Middle frontal gyrus (tissue), 1 donor: ENCODE measurements around the gene DUSP16.
"Not testable (repeated sequence)": the region's sequence is repeated elsewhere in the genome, so short reads cannot be mapped to it uniquely, and the experiment has no call there.

ENCODE experiments used
- DNase-seq: peaks from one replicate; pipeline ENCODE4 v3.0.0-alpha.2; 2015; ENCODE audit warnings: low spot score; ENCODE audit errors: extremely low spot score

The DUSP16 gene, protein sequence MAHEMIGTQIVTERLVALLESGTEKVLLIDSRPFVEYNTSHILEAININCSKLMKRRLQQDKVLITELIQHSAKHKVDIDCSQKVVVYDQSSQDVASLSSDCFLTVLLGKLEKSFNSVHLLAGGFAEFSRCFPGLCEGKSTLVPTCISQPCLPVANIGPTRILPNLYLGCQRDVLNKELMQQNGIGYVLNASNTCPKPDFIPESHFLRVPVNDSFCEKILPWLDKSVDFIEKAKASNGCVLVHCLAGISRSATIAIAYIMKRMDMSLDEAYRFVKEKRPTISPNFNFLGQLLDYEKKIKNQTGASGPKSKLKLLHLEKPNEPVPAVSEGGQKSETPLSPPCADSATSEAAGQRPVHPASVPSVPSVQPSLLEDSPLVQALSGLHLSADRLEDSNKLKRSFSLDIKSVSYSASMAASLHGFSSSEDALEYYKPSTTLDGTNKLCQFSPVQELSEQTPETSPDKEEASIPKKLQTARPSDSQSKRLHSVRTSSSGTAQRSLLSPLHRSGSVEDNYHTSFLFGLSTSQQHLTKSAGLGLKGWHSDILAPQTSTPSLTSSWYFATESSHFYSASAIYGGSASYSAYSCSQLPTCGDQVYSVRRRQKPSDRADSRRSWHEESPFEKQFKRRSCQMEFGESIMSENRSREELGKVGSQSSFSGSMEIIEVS

DNA sequence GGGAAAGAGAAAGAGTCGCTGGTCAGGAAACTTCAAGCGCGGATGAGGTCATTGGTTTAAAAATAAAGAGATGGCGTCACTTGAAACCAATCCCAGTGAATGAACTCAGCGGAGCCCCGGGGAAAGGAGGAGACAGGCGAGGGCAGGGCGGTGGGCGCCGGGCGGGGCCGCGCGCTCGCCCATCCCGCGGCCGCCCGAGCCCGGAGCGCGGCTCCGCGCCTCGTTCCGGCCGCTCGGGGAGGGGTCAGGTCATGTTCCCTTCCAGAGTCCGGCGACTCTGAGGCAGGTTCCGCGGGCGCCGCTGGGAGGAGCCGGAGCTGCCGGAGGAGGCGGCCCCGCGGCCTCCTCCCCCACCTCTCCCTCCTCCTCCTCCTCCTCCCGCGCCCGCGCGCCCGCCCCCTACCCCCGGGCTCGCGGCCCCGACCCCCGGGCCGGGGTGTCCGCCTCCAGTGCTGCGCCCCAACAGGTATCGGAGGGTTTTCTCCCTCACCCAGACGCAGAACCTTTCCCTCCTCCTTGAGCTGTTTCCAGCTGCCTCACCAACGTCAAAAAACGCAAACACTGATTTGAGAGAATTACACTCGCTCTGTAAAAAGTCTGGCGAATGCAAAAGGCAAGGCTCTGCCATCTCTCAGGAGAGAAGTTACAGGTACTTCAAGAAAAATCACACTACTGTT, at the start of gene DUSP16:
TSS of gene DUSP16 (minus strand) at position 279 of the 677 bp plus-strand sequence. CDS start 41,765 bp downstream, outside the sequence.
- DNase-seq: peak; percentile 82

DNA sequence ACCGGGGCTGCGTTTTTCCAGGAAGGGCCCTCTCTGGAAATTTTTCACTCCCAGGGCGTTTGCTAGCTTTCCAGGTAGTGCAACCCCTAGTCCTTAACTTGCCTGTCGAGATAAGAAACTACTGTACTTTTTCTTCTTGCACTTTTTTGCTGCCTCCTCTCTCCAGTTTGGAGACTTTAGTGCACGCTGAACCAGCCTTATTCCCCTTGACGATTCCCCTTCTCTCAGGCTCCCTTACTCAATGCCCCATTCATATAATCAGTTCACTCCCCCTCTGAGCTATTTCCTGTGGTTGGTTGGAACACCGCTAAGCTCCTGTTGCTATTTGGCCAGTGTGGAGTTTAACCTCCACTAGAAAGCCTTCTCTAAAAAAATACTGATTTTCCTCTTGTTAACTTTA, 49.7 kb upstream of the DUSP16 start:
- no peak for DNase-seq

DNA sequence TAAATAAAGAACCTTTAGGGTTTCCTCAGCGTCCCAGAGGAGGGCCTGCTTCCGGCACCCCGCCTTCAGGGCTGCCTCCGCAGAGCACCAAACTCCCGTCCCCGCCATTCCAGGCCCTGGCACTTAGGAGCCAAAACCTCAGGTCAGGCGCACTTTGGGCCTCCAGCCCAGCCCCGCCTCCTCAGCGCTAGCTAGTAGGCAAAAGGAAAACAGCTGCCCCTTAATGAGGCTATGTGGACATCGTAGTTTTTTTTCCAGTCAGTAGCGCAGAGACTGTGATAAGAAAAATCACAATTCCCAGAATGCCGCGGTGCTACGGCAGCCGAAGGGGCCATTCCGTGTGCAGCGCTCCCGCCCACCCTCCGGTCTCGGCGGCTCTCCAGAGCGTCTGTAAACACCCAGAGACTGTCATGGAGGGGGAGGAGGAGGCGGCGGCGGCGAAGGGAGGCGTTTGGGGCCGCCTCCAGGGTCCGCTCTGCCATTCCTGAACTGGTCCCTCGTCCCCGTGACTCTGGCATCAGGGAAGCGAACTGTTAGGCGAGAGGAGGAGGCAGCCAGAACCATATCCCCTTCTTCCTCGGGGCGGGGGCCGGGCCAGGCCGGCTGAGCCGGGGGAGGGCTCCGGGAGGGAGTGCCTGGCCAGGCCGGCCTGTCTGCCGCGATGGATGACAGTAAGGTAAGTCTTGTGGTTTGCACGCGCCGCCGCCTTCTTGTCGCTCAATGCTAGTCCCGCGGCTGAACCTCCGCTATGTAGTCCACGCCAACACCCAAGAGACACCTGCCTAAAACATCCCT, 49.0 kb upstream of the DUSP16 start, which contains the start of gene CREBL2:
TSS of gene CREBL2 (plus strand) at position 365 of the 795 bp plus-strand sequence. CDS start at position 662, 297 bp downstream.
- DNase-seq: peak; percentile 91

DNA sequence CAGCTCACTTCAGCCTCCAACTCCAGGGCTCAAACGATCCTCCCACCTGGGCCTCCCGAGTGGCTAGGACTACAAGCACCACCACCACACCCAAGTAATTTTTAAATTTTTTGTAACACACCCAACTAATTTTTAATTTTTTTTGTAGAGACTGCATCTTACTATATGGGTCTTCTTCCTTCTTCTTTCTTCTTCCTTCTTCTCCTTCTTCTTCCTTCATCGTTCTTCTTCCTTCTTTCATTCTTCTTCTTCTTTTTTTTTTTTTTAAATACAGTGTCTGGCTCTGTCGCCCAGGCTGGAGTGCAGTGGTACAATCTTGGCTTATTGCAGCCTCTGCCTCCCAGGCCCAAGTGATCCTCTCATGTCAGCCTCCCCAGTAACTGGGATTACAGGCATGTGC, 48.0 kb upstream of the DUSP16 start:
- DNase-seq: no peak

DNA sequence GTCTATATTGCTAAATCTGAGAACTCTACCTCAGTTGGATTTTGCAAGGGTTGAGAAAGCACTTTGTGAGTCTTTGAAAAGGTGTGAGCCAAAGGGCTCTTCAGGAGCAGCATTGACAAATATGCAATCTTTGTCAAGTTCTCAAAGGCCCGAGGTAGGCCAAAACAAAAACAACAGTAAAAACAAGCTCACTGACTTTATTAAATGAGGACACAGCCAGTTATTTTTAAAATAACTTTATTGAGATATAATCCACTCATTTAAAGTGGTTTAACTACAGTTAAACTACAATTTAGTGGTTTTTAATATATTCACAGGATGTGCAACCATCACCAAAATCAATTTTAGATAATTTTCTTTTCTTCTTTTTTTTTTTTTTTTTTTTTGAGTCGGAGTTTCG, 47.0 kb upstream of the DUSP16 start:
- no peak for DNase-seq

DNA sequence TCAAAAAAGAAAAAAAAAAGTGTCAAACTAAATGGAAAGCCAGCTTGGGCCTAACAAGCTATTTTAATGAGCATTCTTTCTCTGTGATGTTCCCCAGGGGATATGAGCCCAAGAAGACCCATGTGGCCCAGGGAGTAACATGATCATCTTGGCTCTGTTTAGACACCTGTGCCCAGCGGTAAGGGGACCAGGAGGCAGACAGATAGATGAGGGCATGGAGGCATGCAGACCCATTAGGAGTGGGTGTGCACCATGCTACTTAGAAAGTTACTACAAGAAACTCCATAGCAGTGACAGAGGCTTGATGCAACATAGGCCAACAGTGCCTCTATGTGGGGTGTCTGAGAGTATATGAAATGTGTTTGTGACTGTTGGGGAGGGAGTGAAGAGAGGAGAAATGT, 45.9 kb upstream of the DUSP16 start:
- DNase-seq: no peak

DNA sequence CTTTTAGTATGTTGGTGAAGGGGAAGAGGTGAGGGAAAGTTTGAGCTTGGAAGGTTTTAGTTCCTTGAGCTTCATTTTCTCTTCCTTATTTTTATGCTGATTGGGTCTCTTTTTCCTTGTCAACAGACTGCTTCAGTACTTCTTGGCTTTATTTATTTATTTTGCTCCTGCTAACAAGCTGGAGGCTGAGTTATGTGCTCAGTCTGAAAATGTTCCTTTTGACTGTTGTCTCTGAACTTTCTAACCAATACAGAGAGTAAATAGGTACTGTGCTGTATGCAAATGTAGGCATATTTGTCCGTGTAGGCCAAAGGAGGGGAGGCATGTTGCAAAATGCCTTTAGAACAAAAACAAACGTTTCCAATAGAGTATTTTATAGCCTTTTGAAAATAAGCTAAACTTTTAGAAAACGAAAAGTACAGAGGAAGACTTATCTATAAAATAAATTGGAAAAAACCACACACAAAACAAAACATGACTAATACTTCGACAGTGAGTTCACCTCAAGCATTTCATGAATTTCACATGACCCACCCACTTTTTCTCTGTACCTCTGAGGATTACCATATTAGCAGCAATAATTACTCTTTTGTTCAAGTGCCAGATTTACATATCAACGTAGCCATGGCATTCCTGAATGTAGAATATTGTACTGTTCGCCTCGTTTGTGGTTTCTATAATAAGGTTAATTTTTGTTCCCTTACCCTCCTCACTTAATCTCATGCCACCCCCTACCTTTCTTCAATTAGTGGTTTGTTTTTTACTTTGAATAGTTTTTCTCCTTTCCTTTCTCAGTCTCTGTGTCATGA, 44.3 kb upstream of the DUSP16 start:
- DNase-seq: no peak

DNA sequence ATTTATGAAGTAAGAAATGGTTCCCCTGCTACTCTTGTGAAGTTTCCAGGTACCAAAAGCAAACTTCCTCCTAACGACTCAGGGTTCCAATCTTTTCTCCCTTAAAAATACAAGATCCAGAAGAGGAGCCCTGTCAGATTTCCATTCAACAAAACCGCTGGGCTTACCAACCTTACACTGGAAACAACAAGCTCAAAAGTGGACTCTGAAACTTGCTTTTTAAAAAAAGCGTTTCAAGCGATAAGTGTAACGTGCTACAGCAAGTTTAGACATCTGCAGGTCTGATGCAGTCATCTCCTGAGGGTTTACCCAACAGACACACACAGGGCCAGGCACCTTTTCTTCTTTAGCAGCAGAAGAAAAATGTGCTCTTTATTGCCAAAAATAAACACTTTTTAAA, 42.1 kb upstream of the DUSP16 start:
- DNase-seq: no peak

DNA sequence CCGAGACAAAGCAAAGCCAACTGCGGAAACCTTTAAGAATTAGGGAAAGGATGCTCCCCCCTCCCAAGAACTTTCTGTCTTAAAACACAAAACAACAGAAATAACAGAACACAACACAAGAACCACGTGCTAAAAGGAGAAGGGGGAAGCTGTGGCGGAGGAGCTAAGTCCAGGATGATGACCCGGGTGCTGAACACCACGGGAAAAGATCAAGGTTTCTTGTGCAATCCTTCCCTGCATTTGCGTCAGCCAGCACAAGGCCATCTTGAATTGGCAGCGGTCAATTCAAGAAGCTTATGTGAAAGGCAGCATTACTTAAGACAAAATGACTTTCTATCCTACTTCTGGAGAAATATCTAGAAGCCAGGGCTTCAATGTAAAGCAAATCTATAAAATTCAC, 38.0 kb upstream of the DUSP16 start:
- DNase-seq: no peak

DNA sequence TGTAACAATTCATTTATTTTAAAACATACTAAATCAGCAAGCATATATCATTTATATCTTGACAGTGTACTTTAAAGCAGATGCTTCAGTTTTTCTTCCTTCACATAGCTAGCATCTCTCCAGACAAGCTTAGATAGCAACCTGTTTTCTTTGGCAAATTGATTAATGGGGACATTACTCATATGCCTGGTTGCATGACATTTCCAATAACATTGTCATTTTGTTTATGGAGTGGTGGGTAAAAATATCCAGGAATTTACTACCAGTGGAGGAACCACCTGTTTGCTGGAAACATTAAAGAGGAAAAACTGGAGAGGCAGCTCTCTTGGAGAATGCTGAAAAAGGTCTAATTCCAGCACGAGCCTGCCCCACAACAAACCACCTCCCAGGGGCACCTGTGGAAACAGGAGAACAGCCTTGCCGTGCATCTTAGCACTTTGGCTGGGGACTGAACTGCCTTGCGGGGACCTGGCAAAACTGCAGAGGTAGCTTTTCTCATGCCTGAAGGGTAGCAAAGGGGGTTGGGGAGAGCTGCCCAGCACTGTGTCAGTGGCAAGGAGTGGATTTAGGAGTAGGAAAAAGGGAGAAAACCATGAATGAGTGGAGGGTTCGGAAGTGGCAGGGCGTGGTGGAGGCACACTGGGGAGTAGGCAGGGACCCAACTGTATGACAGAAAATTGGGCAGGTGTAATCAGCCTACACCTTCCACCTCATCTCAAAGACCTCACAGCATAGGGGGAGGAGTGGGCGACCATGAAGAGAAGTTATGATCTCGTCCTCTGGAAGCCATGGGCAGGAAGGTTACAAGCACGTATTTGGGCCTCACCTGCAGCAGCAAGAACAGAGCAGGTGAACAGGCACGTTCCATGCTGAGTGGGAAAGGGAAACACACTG, 37.3 kb upstream of the DUSP16 start:
- DNase-seq: no peak

DNA sequence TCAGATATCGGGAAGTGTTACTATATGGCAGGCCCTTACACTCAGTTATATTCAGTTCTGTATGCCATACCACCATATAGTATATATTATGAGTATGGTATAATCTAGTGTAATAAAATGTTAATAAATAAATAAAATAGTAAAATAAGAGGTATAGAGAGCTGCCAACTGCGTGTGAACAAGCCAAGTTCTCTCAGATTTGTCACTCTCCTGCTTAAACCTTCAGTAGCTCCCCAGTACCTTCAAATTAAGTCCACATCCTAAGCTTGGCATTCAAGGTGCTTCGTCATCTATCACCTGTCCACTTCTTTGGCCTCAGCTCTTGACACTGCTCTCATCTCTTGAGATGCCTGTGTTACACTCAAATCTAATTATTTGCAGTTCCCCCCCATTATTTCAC, 36.2 kb upstream of the DUSP16 start:
- DNase-seq: no peak

DNA sequence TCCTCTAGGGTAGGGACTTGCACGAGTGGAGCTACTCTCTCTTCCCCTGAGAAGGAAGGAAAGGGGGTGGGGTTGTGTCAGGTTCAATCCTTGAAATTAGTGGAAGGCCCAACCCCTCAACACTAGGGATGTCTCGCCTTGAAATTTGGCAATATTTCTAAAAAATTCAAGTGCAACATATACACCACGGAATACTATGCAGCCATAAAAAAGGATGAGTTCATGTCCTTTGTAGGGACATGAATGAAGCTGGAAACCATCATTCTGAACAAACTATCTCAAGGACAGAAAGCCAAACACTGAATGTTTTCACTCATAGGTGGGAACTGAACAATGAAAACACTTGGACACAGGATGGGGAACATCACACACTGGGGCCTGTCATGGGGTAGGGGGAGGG, 33.9 kb upstream of the DUSP16 start:
- not testable (repeated sequence) for DNase-seq

DNA sequence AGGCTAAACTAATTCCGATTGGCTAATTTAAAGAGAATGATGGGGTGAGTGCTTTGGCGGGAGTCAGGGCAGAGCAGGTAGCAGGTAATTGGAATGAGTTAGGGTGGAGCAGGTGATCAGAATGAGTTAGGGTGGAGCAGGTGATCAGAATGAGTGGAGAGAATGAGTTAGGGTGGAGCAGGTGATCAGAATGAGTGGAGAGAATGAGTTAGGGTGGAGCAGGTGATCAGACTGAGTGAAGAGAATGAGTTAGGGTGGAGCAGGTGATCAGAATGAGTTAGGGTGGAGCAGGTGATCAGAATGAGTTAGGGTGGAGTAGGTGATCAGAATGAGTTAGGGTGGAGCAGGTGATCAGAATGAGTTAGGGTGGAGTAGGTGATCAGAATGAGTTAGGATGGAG, 33.3 kb upstream of the DUSP16 start:
- DNase-seq: not testable (repeated sequence)

DNA sequence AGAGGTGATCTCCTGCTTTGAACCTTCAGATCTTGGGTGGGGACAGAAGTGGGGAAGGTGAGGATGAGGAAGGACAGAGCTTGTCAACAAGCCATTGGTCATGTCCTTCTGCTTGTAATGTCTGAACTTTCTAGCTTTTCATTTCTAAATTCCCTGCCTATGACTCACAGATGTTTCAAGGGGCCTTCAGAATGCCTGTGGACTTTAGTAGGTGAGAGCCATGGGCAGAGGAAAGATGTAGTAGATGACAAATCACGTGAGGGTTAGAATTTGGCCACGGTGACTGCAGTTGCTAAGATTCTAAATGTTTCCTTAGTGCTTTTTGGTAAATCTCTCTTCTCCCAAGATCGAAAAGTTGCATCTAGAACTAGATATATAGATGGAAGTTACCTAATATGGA, 30.3 kb upstream of the DUSP16 start:
- no peak for DNase-seq

DNA sequence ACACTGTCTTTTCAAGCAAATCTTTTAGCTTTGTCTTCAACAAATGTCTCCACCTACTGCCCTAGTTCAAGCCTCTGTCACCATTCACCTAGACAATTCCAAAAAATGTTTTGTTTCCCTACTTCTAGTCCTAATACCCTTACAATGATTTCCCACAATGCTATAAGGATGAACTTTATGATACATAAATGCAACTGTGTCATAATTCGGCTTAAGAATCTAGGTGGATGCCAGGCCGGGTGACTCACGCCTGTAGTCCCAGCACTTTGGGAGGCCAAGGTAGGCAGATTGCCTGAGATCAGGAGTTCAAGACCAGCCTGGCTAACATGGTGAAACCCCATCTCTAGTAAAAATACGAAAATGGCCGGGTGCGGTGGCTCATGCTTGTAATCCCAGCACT, 28.3 kb upstream of the DUSP16 start:
- no peak for DNase-seq

DNA sequence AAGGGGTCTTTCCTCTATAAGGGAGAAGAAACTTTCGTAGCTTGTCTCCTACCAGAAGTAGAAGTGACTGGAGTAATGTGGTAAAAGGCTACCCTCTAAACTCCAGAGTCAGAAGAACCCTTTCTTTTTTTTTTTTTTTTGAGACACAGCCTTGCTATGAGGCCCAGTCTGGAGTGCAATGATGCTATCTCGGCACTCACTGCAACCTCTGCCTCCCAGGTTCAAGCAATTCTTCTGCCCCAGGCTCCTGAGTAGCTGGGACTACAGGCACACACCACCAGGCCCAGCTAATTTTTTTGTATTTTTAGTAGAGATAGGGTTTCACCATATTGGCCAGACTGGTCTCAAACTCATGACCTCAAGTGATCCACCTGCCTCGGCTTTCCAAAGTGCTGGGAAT, 25.8 kb upstream of the DUSP16 start:
- not testable (repeated sequence) for DNase-seq

DNA sequence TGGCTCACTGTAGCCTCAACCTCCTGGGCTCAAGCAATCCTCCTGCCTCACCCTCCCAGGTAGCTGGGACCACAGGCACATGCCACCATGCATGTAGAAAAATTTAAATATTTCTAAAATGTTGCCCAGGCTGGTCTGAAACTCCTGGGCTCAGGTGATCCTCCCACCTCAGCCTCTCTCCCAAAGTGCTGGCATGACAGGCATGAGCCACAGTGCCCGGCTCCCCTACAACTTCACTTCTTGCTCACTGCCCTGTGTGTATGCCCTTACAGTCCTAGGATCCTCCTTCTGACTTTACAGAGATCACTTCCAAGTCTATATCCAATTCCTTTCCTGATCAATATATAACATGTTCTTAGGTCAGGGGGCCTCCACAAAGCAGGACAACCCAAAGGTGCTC, 25.2 kb upstream of the DUSP16 start:
- DNase-seq: no peak

DNA sequence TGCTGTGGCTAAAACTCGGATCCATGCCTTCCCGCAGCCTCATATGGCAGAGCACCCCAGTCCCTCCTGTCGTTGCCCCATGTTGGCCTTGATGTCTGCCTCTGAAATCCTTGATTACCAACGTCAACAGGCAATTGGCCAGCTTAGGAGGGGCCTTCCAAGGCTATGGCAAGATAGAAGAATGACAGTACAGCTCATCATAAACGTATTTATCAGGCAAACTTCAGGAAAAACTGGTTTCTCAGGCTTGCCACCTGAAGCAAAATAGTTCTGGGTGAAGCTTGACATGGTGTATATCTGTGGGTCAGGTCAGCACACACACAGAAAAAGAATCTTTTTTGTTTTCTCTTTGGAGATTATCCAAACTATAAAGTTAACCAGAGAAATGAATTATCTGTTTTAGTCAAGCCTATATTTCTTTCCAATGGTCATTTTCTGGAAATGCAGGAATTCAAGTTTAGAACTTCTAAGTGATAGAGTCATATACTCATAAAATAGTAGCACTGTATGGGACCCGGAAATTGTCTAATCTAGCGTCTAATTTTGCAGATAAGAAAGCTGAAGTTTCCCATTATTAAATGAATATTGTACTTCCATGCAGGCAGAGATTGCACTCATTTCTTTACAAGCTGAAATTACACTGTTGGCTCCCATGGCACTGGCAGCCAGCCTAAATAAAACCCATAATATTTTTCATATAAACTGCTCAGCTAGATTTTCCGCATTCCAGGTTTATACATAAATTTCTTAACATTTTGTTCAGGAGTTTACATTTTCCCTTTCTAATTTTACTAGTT, 24.4 kb upstream of the DUSP16 start:
- no peak for DNase-seq
